Keratinocyte (primary cell): ENCODE data around the gene GIMAP8.

Experiments
- CTCF ChIP-seq, 3 experiments: IDR thresholded peaks in 1 of 3; conservative IDR thresholded peaks in 1 of 3; optimal IDR thresholded peaks in 1 of 3; 2 replicates in 2 of 3; 3 replicates in 1 of 3; pipeline versions ENCODE3 to v1.5.1; 2011; ENCODE audit warnings: low read length in 3 of 3, mild to moderate bottlenecking in 3 of 3, moderate library complexity in 2 of 3, control low read depth in 1 of 3, inconsistent platforms in 1 of 3; ENCODE audit not compliant: insufficient read depth in 2 of 3; ENCODE audit errors: extremely low read depth in 1 of 3
- EZH2 ChIP-seq: IDR thresholded peaks from one replicate; pipeline ENCODE4 v1.6.1; 2012; ENCODE audit warnings: inconsistent platforms, mild to moderate bottlenecking, low read length, moderate library complexity

GRCh38 chr7:150479023-150479716 is 28.7 kb downstream of the GIMAP8 start:
- TF ChIP-seq CTCF (optimal IDR thresholded peaks at IDR 0.05 in 1 of 3, IDR thresholded peaks at IDR 0.05 in 1 of 3, conservative IDR thresholded peaks at IDR 0.05 in 1 of 3; ENCODE audit: extremely low read depth in 1 of 3, insufficient read depth in 2 of 3, low read length in 3 of 3) = no peak
- no peak for TF ChIP-seq EZH2
